Keratinocyte (primary cell): ENCODE data around the gene TARM1. TPM values are rescaled to one million over a fixed set of nuclear protein-coding genes. Genes with fewer than 3 reads are reported as not detected.

Experiments
- DNase-seq: peaks from one replicate; pipeline ENCODE4 v3.0.0-alpha.2; 2011; ENCODE audit warnings: low read depth, missing footprints, low spot score
- FAIRE-seq: peaks from 2 replicates; lab custom pipeline; 2011; peaks lifted over from hg19 to GRCh38; lab: Jason Lieb, UNC
- H2AFZ ChIP-seq: 2 replicates; pipeline ENCODE4 v1.6.0; 2012; ENCODE audit warnings: low read length, control low read depth, inconsistent platforms; ENCODE audit not compliant: control insufficient read depth
- H3K27ac ChIP-seq: 2 replicates; pipeline ENCODE4 v1.5.1; 2011; ENCODE audit warnings: low read length; ENCODE audit not compliant: control insufficient read depth, insufficient read depth
- H3K27me3 ChIP-seq: 3 replicates; pipeline ENCODE4 v1.6.0; 2011; ENCODE audit warnings: low read length; ENCODE audit not compliant: control insufficient read depth, insufficient read depth; ENCODE audit errors: extremely low read depth
- H3K36me3 ChIP-seq, 2 experiments: 2 replicates in 1 of 2; 3 replicates in 1 of 2; pipeline ENCODE4 v1.5.1; 2011; ENCODE audit warnings: low read length in 2 of 2, mild to moderate bottlenecking in 1 of 2; ENCODE audit not compliant: control insufficient read depth in 2 of 2, insufficient read depth in 2 of 2; ENCODE audit errors: extremely low read depth in 1 of 2
- H3K4me1 ChIP-seq: 3 replicates; pipeline ENCODE4 v1.5.1; 2011; ENCODE audit warnings: low read length; ENCODE audit not compliant: control insufficient read depth, insufficient read depth; ENCODE audit errors: extremely low read depth
- H3K4me2 ChIP-seq: 3 replicates; pipeline ENCODE4 v1.6.0; 2011; ENCODE audit warnings: low read depth, low read length; ENCODE audit not compliant: control insufficient read depth, insufficient read depth; ENCODE audit errors: extremely low read depth
- H3K4me3 ChIP-seq, 3 experiments: fragments of 200-600 bp in 1 of 3; sonication (generic) in 1 of 3; 2 replicates in 2 of 3; 3 replicates in 1 of 3; pipeline ENCODE4 v1.5.1; 2011 to 2016; ENCODE audit warnings: low read length in 3 of 3, mild to moderate bottlenecking in 3 of 3, control low read depth in 2 of 3, inconsistent platforms in 1 of 3, low read depth in 1 of 3, mixed read lengths in 1 of 3, mixed run types in 1 of 3, moderate library complexity in 1 of 3; ENCODE audit not compliant: control insufficient read depth in 2 of 3, insufficient read depth in 2 of 3; ENCODE audit errors: extremely low read depth in 1 of 3
- H3K79me2 ChIP-seq: 2 replicates; pipeline ENCODE4 v1.6.0; 2012; ENCODE audit warnings: low read length; ENCODE audit not compliant: control insufficient read depth, insufficient read depth
- H3K9ac ChIP-seq: 3 replicates; pipeline ENCODE4 v1.6.0; 2011; ENCODE audit warnings: low read length; ENCODE audit not compliant: control insufficient read depth, insufficient read depth; ENCODE audit errors: extremely low read depth
- H3K9me1 ChIP-seq: 3 replicates; pipeline ENCODE4 v1.6.0; 2011; ENCODE audit warnings: low read length; ENCODE audit not compliant: control insufficient read depth, insufficient read depth; ENCODE audit errors: extremely low read depth
- H3K9me3 ChIP-seq: 2 replicates; pipeline ENCODE4 v1.5.1; 2012; ENCODE audit warnings: low read depth, low read length; ENCODE audit not compliant: control insufficient read depth
- H4K20me1 ChIP-seq: 3 replicates; pipeline ENCODE4 v1.6.0; 2011; ENCODE audit warnings: low read length; ENCODE audit not compliant: control insufficient read depth, insufficient read depth; ENCODE audit errors: extremely low read depth
- EZH2 ChIP-seq: IDR thresholded peaks from one replicate; pipeline ENCODE4 v1.6.1; 2012; ENCODE audit warnings: inconsistent platforms, mild to moderate bottlenecking, low read length, moderate library complexity
- dilution Hi-C: fragments of 300-500 bp; cut with MboI; formaldehyde crosslinking; loops from one replicate; pipeline ENCODE4 v1.7.0; 2020; ENCODE audit warnings: low sequenced_read_pairs; ENCODE audit not compliant: extremely low pct_ligation_motif_present
- polyA plus RNA-seq, 5 experiments: library from polyadenylated mRNA; depleted of rRNA in 3 of 5; stranded (reverse) in 3 of 5; stranded (forward) in 1 of 5; unstranded in 1 of 5; fragments of >200 nt; gene quantifications; 1 replicate in 1 of 5; 2 replicates in 3 of 5; 3 replicates in 1 of 5; pipeline versions ENCODE4 v1.2.1 to v1.2.3, GENCODE V29; 2011 to 2012; ENCODE audit warnings: missing spikeins in 2 of 5, low read depth in 1 of 5, low replicate concordance in 1 of 5
- TF ChIP-seq, protein P1 (sequence below), 3 experiments: IDR thresholded peaks in 1 of 3; conservative IDR thresholded peaks in 1 of 3; optimal IDR thresholded peaks in 1 of 3; 2 replicates in 2 of 3; 3 replicates in 1 of 3; pipeline versions ENCODE3 to v1.5.1; 2011; ENCODE audit warnings: low read length in 3 of 3, mild to moderate bottlenecking in 3 of 3, moderate library complexity in 2 of 3, control low read depth in 1 of 3, inconsistent platforms in 1 of 3; ENCODE audit not compliant: insufficient read depth in 2 of 3; ENCODE audit errors: extremely low read depth in 1 of 3

The TARM1 gene
- polyA plus RNA-seq, 1 donor (not counting 4 experiments of a cell fraction or from before 2014, with no cell fraction given): not detected

DNA sequence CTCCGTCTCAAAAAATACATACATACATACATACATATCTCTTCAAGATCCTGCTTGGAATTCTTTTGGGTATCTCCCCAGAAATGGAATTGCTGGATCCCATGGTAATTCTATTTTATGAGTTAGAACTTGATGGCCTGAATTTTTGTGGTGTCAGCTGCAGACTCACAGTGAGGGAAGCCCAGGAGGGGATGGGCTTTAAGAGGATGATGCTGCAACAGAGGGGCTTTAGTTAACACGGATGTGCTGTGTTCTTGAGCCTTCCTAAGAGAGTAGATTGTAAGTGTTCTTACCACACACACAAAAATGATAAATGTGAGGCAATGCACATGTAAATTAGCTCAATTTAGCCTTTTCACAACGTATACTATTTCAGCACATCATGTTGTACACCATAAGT is 58.0 kb downstream of the TARM1 start:
- Histone ChIP-seq H2AFZ (no peak overlapping the region), H4K20me1 (no peaks in the 10 kb centered on the region), H3K36me3 (no peaks in the 10 kb centered on the region), H3K79me2 (no peaks in the 10 kb centered on the region), H3K4me3 (no peak overlapping the region), H3K4me1 (no peaks in the 10 kb centered on the region), H3K27ac (no peak overlapping the region), H3K27me3 (no peaks in the 10 kb centered on the region), H3K4me2 (no peak overlapping the region), H3K9me3 (no peaks in the 10 kb centered on the region), H3K9me1 (no peaks in the 10 kb centered on the region), H3K9ac (no peak overlapping the region)
- dilution Hi-C loops: no loop called here
- no peak for TF ChIP-seq EZH2
- TF ChIP-seq, protein P1, sequence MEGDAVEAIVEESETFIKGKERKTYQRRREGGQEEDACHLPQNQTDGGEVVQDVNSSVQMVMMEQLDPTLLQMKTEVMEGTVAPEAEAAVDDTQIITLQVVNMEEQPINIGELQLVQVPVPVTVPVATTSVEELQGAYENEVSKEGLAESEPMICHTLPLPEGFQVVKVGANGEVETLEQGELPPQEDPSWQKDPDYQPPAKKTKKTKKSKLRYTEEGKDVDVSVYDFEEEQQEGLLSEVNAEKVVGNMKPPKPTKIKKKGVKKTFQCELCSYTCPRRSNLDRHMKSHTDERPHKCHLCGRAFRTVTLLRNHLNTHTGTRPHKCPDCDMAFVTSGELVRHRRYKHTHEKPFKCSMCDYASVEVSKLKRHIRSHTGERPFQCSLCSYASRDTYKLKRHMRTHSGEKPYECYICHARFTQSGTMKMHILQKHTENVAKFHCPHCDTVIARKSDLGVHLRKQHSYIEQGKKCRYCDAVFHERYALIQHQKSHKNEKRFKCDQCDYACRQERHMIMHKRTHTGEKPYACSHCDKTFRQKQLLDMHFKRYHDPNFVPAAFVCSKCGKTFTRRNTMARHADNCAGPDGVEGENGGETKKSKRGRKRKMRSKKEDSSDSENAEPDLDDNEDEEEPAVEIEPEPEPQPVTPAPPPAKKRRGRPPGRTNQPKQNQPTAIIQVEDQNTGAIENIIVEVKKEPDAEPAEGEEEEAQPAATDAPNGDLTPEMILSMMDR (optimal IDR thresholded peaks at IDR 0.05 in 1 of 3, IDR thresholded peaks at IDR 0.05 in 1 of 3, conservative IDR thresholded peaks at IDR 0.05 in 1 of 3; ENCODE audit: extremely low read depth in 1 of 3, insufficient read depth in 2 of 3, low read length in 3 of 3): no peak
- FAIRE-seq: no peak
- no peak for DNase-seq

DNA sequence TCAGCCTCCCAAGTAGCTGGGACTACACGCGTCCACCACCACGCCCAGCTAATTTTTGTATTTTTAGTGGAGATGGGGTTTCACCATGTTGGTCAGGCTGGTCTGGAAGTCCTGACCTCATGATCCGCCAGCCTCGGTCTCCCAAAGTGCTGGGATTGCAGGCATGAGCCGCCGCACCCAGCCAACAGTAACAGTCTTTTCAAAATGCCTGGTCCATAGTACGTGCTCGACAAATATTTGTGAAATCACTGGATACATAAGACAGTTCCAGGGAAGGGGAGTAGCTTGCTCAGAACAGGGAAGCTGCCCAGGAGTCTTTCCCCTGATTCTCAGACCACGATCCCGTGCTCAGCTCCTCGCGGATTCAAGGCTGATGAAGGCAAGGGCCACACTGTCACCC is 59.2 kb downstream of the TARM1 start:
- Histone ChIP-seq H3K4me1 (no peaks in the 10 kb centered on the region), H3K9ac (no peak overlapping the region), H3K27me3 (no peaks in the 10 kb centered on the region), H3K36me3 (no peaks in the 10 kb centered on the region), H4K20me1 (no peaks in the 10 kb centered on the region), H2AFZ (no peak overlapping the region), H3K79me2 (no peaks in the 10 kb centered on the region), H3K4me2 (no peak overlapping the region), H3K4me3 (no peak overlapping the region), H3K9me1 (no peaks in the 10 kb centered on the region), H3K9me3 (no peaks in the 10 kb centered on the region), H3K27ac (no peak overlapping the region)
- TF ChIP-seq EZH2: no peak
- TF ChIP-seq, protein P1 (optimal IDR thresholded peaks at IDR 0.05 in 1 of 3, IDR thresholded peaks at IDR 0.05 in 1 of 3, conservative IDR thresholded peaks at IDR 0.05 in 1 of 3; ENCODE audit: extremely low read depth in 1 of 3, insufficient read depth in 2 of 3, low read length in 3 of 3): no peak
- FAIRE-seq (no peak), DNase-seq (no peak)
- dilution Hi-C loops: no loop called here
